Hematopoietic multipotent progenitor cell treated with erythropoietin and hydrocortisone succinate and interleukin-3 and kit ligand, for 15 days (in vitro differentiated cells): ENCODE measurements around the gene B3GALT6.

ENCODE experiments used
- DNase-seq: peaks from one replicate; pipeline ENCODE4 v3.0.0-alpha.2; 2015; ENCODE audit warnings: low spot score

Gene B3GALT6

DNA sequence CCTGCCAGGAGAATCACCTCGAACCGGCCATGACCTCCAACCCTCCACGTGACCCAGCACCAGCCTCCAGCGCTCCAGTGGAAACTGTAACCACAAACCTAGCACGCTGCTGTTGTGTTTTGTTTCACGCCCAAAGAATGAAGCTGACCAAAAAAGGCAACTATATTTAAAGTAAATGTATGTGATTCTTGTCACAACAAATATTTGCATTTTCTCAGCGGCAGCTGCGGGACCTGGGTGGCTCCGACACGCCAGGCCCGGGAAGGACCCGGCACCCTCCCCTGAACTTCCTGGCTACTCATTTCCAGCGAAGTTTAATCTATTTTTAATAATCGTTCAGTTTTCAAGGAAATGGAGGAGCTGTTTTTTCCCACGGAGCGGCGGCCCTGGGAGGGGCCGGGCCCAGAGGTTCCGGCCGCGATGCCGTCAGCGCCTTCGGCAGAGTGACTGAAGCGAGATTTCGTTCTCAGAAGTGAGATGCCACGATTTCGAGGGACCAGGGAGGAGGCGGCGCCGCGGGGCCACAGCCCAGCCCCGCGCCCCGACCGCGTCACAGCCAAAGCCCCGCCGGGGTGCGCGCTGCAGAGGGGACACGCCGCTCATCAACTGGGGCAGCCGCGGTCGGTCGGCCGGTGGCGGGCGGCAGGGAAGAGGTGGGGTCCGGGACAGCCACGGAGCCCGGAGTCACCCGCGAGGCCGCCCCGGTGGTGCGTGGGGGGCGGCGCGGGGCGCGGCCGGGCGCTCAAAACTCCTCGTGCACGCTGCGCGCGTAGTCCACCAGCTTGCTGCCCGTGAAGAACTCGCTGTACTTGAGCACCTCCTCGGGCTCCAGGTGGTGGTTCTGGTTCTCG, 15.0 kb upstream of the B3GALT6 start:
- DNase-seq, result no peak

DNA sequence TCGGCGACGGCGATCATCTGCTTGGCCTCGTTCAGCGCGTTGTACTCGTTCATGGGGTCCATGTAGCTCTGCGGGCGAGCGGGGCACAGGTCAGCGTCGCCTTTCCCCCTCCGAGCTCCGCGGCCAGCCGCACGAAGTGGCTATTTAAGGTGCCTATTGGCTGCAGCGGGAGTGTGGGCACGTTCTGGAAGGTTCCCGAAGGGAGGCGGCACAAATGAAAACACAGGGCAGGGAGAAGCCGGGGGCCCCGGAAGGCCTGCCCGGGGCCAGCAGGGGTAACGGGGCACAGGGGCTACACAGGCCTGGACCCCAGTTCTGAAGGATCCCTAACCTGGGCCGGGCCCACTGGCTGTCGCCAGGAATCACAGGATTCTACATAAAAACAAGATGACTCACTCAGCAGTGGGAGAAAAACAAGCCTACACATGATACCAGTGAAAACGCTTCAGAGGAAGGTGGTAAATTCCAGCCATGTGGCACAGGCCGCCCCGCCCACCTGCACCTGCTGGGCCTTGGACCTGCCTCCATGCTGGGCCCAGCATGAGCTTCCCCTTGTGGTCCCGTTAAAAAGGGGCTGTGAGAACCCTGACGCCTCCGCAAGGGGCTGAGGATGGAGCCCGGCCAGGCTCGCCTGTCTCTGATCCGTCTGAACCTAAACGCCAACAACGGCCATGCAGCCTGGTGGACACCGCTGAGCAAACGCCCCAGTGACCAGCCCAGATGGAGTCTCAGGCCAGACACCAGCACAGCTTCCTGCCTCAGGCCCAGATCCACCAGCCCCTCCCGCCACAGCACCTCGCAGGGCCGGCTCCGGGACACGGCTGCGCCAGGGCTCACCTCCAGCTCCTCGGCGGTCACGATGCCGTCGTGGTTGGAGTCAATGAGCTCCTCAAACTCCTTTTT, 14.2 kb upstream of the B3GALT6 start:
- no peak for DNase-seq

DNA sequence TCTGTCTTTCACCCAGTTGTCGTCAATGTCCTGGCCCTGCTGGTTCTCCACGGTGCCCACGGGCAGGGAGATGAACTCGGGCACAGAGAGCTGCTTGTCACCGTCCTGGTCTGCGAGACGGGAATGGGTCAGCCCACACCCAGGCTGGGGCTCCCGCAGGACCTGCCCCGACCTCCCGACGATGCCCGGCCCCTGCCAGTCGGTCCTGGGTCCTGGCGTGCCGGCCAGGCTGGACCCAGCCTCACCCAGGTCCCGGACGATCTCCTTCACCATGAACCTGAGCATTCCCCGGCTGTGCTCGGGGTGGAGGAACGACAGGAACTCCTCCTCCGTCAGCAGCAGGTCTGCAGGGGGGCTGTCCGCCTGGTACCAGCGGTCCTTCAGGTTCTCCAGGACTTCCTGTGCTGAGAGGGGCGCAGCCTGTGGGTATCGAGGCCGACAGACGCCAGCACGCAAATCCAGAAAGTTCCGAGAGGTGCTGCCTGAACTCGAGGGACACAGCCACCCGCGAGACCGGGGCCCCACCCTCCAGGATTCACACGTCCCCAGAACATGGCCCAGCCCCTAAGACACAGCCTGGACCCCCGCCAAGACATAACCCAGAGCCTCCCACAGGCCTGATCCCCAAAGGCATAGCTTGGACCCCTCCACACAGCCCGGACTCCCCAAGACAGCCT, 13.4 kb upstream of the B3GALT6 start:
- no peak for DNase-seq

DNA sequence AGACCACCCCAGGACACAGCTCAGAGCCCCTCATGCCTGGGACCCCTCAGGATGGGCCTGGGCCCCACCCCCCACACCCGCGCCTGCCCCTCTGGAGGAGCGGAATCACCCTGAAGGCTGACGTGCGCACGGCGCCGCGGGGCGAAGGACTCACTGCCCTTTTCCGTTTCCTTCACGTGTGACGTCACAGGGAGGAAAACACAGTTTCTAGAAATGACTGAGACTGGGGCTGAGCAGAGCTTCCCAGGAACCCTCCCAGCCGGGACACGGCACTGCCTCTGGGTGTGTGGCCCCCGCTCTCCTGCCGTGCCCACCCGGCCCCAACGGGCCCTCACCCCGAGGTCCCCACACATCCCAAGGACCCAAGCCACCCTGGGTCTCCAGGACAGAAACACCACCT, 12.7 kb upstream of the B3GALT6 start:
- DNase-seq, result no peak

DNA sequence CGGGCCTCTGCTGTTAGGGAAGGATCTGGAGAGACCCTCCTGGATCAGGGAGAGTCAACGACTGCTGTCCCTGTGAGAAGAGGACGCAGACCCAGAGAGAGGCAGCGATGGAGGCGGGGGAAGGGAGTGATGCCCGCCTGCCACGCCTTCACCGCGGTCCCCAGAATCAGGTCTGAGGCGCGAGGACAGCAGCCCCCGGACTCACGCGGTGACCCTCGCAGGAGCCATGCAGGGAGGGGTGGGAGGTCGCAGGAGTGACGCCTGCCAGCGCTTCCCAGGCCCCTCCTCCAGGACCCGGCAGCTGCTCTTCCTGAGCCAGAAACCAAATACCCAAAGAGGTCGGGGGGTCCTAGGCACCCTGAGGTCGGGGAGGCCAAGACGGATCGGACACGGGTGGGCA, 11.8 kb upstream of the B3GALT6 start:
- no peak for DNase-seq

DNA sequence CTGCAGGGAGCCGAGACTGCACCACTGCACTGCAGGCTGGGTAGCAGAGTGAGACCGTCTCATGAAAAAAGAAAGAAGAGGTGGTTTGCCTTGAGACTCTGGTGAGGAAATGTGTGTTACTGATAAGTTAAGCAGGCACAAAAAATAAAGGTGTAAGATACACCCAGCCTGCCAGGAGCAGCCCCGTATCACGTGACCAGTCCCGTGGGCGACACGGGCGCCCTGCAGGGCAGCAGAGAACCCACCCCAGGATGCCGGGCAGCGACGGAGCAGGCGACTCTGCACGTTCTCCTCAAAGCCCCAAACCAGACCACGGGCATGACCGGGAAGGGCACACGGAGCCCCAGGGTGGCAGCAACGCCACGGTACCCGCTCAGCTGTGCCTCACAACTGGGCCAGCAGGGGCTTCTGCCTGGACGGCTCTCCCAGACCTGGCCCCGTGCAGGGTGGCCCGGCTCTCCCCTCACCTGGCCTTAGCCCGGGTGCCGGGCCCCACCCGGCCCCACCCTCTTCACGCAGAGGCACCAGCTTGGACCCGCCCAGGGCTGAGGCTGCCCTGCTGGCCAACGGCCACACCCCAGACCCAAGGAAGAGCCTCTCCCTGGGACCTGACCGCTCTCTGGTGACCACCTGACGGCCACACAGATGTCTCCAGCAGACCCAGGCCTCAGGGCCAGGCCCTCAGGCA, 10.0 kb upstream of the B3GALT6 start:
- DNase-seq, result no peak

DNA sequence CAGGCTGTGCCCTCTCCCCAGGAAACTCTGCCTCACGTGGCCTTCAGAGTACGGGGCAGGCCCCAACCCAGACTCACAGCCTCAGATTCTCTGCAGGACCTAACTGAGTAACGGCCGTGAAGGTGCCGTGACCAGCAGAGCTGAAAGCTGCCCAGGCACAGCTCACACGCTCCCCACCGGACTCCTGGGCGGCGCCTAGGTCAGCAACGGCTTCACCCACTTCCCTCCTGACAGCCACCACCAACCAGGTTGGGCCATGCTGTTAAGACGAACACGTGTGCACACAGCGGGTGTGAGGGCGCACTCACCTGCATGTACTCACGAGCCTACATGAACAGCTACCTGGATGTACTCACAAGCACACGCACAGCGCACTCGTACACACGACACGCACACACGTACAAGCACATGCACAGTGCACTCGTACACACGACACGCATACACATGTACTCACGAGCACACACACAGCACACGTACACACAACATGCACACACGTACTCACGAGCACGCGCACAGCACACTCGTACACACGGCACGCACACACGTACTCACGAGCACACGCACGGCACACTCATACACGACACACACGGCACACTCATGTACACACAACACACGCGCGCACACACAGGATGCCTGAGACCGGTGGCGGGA, 9.3 kb upstream of the B3GALT6 start:
- DNase-seq, result no peak

DNA sequence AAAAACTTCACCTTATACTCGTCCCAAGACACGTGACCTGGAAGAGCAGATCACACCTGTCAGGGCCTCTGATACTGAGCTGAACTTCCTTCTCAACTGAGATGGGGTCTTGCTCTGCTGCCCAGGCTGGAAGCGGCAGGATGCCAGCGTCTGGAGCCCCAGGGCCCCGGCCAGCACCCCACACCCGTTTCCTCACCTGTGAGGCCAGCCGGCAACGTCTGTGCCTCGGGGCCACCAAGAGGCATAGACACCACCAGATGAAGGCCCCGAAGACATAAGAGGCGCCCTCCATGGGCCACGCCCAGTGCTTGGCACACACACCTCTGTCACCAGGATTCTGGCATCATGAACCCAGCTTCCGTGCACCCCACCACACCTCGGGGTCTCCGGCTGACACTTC, 8.7 kb upstream of the B3GALT6 start:
- no peak for DNase-seq

DNA sequence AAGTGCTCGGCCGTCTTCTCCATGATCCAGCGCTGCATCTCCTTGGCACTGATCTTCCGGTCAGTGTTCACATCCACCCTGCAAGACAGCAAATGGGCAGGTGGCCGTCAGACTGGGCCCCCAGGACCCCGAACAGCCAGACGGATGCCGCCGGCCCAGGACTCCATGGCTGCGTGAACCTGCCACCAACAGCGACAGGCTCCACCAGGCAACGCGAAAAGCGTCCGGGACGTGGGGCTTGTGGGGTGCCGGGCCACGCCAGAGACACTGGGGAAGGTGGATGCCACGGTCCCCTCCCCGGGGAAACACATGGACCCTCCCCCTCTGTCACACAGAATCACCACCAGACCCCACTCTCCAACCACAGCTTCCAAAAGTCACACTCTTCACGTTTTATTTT, 8.1 kb upstream of the B3GALT6 start:
- no peak for DNase-seq

DNA sequence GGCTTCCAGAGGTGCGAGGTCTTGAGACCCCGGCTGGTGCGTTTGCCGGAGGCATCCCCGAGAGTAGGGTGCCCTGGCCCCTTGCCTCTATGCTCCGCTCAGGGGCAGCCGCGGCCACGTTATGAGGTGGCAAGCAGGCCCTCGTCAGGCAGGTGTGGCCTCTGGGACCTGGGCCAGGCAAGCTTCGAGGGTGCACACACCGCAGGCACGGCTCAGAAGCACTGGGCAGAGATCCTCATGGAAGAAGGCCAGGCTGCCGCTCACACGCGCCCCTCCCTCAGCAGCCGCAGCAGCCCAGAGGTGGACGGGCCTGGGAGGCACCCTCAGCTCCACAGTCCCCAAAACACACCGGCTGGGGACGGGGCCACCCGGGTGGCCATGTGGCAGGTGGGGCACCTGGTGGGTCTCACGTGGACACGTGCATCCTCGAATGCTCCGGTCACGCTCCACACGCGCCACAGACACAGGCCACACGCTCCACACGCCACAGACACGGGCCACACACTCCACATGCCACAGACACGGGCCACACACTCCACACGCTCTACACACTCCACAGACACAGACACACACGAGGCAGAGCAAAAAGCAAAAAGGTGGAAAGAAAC, 6.7 kb upstream of the B3GALT6 start:
- DNase-seq, result no peak

DNA sequence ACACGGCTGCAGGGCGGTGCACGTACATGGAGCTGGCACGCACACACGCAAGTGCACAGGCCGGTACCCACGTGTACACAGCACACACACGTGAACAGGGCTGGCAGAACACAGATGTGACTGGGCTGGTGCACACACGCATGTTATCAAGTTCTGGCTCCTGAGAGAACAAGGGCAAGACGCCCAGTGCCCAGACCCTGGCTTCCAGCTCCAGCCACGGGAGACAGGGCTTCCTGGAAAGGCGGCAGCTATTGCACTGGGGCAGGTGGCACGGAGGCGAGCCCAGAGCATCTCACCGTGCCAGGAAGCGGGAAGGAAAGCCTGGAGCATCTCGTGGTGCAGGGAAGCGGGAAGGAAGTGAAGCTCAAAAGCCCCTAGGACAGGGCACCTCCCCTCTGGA, 6.1 kb upstream of the B3GALT6 start:
- no peak for DNase-seq

DNA sequence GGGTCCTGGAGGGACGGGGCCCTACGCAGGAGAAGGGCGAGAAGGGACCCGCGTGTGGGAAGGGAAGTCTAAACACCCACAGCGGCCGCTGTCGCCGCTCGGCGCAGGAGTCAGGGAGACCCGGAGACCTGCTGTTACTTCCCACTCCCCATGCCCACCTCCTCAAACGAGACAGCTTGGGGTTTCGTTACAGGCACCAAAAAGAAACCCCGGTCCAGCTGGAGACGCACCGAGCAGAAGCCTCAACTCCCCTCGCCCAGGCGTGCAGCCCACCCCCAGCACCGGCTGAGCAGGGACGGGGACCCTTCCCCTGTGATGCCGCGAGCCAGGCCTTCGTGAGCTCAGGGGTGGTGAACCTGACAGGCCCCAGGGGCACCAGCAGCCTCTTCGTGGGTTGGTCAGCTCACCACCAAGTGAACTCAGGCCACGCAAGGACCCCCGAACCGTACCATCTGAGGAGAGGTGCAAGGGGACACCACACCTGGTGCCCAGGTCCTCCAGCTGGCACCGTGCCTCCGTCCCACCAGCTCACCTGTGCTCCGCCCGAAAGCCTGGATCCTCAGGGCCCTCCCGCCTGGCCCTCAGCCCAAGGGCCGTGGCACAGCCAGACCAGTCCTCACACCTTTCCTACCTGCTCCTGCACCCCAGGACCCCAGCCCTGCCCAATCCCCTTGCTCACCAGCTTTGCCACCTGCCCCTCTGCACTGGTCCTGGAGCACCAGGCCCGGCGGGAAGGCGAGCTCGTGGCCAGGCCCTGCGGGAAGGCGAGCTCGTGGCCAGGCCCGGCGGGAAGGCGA, 5.3 kb upstream of the B3GALT6 start:
- DNase-seq, result no peak

DNA sequence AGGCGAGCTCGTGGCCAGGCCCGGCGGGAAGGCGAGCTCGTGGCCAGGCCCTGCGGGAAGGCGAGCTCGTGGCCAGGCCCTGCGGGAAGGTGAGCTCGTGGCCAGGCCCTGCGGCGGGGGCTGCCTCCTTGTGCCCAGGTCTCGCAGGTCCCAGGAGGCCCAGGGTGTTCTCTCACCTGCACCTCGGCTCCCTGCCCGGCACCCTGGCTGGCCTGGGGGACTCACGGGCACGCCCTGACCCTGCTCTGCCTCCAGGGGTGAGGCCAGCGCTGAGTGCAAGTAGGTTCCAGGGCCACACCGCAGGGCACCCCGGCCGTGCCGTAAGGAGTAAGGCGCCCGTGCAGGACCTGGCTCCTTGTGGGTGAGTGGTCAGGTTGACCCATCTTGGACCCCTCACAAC, 4.7 kb upstream of the B3GALT6 start:
- no peak for DNase-seq

DNA sequence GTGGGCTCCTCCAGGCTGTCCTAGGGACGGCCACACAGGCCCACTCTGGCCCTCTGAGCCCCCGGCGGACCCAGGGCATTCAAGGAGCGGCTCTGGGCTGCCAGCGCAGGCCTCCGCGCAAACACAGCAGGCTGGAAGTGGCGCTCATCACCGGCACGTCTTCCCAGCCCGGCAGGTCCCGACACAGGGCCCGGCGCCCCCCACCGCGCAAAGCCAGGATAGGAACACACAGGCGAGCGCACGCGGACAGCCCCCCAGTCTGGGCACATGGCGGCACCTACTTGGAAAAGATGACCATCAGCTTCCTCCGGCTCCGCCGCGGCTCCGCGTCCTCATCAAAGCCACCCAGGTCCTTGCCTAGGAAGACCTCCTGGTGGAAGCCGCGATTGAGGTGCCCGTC, 3.9 kb upstream of the B3GALT6 start:
- DNase-seq, result no peak

DNA sequence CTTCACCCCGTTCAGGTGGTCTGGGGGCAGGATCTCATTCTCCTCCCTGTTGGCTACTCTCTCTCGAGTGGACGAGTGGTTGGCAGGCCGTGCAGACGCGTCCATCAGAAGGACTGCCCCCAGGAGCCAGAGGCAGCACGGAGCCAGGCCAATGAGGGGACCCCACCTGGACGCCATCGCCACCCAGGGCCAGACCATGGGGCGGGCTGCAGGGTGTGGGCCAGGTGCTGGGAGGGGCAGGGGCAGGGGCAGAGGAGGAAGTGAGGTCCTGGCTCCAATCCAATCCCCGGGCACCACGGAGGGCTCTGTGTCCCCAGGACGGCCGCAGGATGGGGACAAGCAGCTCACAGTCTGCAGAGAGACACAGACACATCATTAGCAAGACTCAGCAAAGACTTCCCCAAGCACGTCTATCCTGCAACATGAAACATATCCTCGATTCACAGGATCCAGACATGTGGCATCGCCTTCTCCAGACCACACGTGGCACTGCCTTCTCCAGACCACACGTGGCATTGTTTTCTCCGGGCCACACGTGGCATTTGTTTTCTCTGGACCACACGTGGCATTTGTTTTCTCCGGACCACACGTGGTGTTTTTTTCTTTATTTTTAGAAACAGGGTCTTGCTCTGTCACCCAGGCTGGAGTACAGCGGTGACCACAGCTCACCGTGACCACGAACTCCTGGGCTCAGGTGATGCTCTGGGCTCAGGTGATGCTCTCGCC, 3.3 kb upstream of the B3GALT6 start:
- no peak for DNase-seq

DNA sequence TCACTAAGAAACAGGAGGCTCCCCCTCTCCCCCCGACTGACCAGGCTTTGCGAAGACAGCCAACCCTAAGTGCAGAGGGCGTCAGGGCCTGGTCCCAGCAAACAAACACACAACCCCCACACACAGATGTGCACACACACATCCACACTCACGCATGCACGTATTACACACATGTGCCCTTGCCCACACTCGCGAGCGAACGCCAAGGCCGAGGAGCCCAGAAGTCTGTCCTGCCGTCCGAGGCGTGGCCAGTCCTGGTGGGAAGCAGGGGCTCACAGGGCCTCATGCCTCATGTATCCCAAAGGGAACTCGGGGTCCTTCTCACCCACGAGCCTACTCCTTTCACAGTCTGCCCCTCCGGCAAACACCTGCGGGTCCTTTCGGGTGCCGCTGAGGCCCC, 2.3 kb upstream of the B3GALT6 start:
- no peak for DNase-seq

DNA sequence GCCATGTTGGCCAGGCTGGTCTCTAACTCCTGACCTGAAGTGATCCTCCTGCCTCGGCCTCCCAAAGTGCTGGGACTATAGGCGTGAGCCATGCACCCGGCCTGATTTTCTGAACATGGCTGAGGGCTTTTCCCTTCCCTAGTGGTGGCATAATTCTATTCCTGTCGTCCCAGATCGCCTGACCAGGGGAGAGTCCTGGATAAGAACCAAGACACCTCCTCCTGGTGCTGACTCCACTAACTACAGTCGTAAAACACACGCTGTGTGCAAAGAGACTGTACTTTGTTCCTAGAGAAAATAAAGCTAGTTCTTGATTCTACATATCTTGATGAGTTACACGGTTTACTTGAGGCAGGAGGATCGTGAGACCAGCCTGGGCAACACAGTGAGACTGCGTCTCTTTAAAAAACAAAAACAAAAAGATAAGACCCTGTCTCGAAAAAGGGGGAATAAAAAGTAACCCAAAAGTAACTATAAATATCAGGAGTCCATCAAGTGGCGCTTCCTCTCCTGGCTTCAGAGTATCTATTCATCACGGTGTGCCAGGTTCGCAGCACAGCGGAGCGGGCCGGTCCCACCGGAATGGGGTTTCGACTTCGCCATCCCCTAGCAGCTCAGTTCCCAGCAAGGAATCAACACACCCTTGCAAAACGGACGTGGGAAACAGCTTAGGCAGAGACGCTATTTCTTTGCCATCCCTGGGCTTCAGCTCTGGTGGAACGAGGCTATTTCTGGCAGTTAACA, 1.2 kb upstream of the B3GALT6 start:
- peak; percentile 16 for DNase-seq

DNA sequence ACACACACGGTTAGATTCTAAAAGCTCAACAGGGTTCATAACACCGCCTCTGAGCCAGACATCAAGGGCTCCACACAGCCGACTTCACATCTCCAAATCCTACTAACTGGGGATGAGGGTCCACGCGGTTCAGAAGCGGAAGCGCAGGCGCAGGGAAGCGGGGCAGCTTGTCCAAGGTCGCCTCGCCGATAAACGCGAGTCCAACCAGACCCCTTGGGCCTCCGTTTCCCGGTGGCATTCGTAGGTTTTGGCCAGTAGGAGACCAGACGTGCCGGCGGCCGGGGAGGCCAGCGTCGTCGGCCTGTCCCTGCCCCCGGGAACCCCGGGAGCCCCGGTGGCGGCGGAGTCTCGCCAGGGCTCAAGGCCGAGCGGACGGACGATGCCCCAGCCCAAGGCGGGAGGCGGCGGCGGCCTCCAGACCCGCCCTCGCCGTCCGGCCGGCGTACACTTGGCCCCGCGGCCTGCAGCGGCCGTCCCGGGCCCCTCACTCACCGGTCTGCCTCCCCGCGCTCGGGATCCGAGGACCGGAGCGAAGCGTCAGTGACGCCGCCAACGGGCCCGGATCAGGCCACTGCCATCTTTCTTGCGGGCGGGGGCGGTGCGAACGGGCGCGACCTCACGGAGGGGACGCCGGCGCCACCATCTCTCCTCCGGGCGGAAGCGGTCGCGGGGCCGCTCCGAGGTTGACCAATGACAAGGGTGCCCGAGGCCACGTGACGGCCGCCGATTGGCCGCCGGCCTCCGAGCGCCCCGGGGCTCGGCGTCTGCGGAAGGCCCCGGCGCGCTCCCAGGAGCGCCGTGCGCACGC, 433 bp upstream of the B3GALT6 start, which contains the start of gene SDF4:
TSS of gene SDF4 (minus strand) at position 602 of the 808 bp plus-strand sequence. CDS start 3,229 bp downstream, outside the sequence.
- peak; percentile 98 for DNase-seq
